Type B pancreatic cell (in vitro differentiated cells): Measurements from ENCODE around the gene MMP2. TPM values are rescaled to one million over a fixed set of nuclear protein-coding genes. Genes with fewer than 3 reads are reported as not detected.

ENCODE experiments used
- DNase-seq: peaks from one replicate; pipeline ENCODE4 v3.0.0; 2021; ENCODE audit warnings: mixed read lengths; ENCODE audit not compliant: unreplicated experiment; ENCODE audit errors: extremely low spot score
- H3K27ac Mint-ChIP-seq: 2 replicates; pipeline ENCODE4 v1.8.0; 2021; ENCODE audit warnings: mild to moderate bottlenecking, mixed read lengths
- H3K27me3 Mint-ChIP-seq: 2 replicates; pipeline ENCODE4 v1.8.0; 2021; ENCODE audit warnings: mixed read lengths
- H3K36me3 Mint-ChIP-seq: 2 replicates; pipeline ENCODE4 v1.8.0; 2021; ENCODE audit warnings: mixed read lengths
- H3K4me1 Mint-ChIP-seq: one replicate; pipeline ENCODE4 v1.8.0; 2021; ENCODE audit warnings: mixed read lengths; ENCODE audit not compliant: unreplicated experiment
- H3K4me3 Mint-ChIP-seq: 2 replicates; pipeline ENCODE4 v1.8.0; 2021; ENCODE audit warnings: mild to moderate bottlenecking, mixed read lengths
- H3K9me3 Mint-ChIP-seq: 2 replicates; pipeline ENCODE4 v1.8.0; 2021; ENCODE audit warnings: mixed read lengths
- CTCF ChIP-seq: fragments of 200-600 bp; sonication (generic); conservative IDR thresholded peaks from 2 replicates; pipeline ENCODE4 v1.5.0; 2021; ENCODE audit warnings: antibody characterized with exemption, mild to moderate bottlenecking
- total RNA-seq: library from RNA; stranded (reverse); gene quantifications from 2 replicates; pipeline ENCODE4 v1.2.1, GENCODE V29; 2021; ENCODE audit warnings: low replicate concordance

Gene MMP2
- total RNA-seq, 1 donor from 2014 or later, result 106 TPM

- no peak for TF ChIP-seq CTCF
- peaks cover 6% of the 10 kb centered on the region for H3K36me3 Mint-ChIP-seq
- H3K27me3 Mint-ChIP-seq, result no peaks in the 10 kb centered on the region
- H3K9me3 Mint-ChIP-seq, result peaks cover 6% of the 10 kb centered on the region
- no peak overlapping the region for H3K4me3 Mint-ChIP-seq
- H3K27ac Mint-ChIP-seq, result no peak overlapping the region
- DNase-seq, result no peak
- no peaks in the 10 kb centered on the region for H3K4me1 Mint-ChIP-seq
Observed at GRCh38 chr16:55521792-55522191, 42.8 kb downstream of the MMP2 start.

GRCh38 chr16:55526441-55526840 is 47.4 kb downstream of the MMP2 start:
- no peak for TF ChIP-seq CTCF
- H3K27ac Mint-ChIP-seq, result no peak overlapping the region
- no peak for DNase-seq
- H3K9me3 Mint-ChIP-seq, result peaks cover 5% of the 10 kb centered on the region
- H3K4me1 Mint-ChIP-seq, result no peaks in the 10 kb centered on the region
- no peaks in the 10 kb centered on the region for H3K27me3 Mint-ChIP-seq
- H3K36me3 Mint-ChIP-seq, result peaks cover 11% of the 10 kb centered on the region
- no peak overlapping the region for H3K4me3 Mint-ChIP-seq

GRCh38 chr16:55527885-55528284 is 48.9 kb downstream of the MMP2 start:
- Mint-ChIP-seq H3K27me3 (no peaks in the 10 kb centered on the region), H3K4me1 (no peaks in the 10 kb centered on the region), H3K27ac (no peak overlapping the region), H3K36me3 (peaks cover 5% of the 10 kb centered on the region), H3K9me3 (peaks cover 5% of the 10 kb centered on the region), H3K4me3 (no peak overlapping the region)
- TF ChIP-seq CTCF, result no peak
- no peak for DNase-seq

GRCh38 chr16:55529018-55529417 is 50.0 kb downstream of the MMP2 start:
- H3K36me3 Mint-ChIP-seq, result peaks cover 5% of the 10 kb centered on the region
- H3K27me3 Mint-ChIP-seq, result no peaks in the 10 kb centered on the region
- H3K9me3 Mint-ChIP-seq, result peaks cover 5% of the 10 kb centered on the region
- H3K4me1 Mint-ChIP-seq, result no peaks in the 10 kb centered on the region
- H3K4me3 Mint-ChIP-seq, result no peak overlapping the region
- no peak for DNase-seq
- TF ChIP-seq CTCF, result no peak
- no peak overlapping the region for H3K27ac Mint-ChIP-seq

- Mint-ChIP-seq H3K4me1 (no peaks in the 10 kb centered on the region), H3K27me3 (no peaks in the 10 kb centered on the region), H3K9me3 (peaks cover 5% of the 10 kb centered on the region), H3K36me3 (peaks cover 5% of the 10 kb centered on the region), H3K4me3 (peak overlapping the region; percentile 45), H3K27ac (peak overlapping the region; percentile 36)
- TF ChIP-seq CTCF, result no peak
- no peak for DNase-seq
Observed at GRCh38 chr16:55530316-55530856, 51.4 kb downstream of the MMP2 start.

GRCh38 chr16:55532227-55532626 is 53.2 kb downstream of the MMP2 start:
- no peak for TF ChIP-seq CTCF
- no peak overlapping the region for H3K27ac Mint-ChIP-seq

More at GRCh38 chr16:55532227-55532626, 53.2 kb downstream of the MMP2 start:
- no peak overlapping the region for H3K4me3 Mint-ChIP-seq
- peaks cover 5% of the 10 kb centered on the region for H3K9me3 Mint-ChIP-seq
- no peaks in the 10 kb centered on the region for H3K27me3 Mint-ChIP-seq
- no peak for DNase-seq
- H3K36me3 Mint-ChIP-seq, result peaks cover 9% of the 10 kb centered on the region
- H3K4me1 Mint-ChIP-seq, result no peaks in the 10 kb centered on the region
